Liver (tissue), 9 donors: ENCODE results near the gene TFPI. TPM values are rescaled to one million over a fixed set of nuclear protein-coding genes. Genes with fewer than 3 reads are reported as not detected.
"Not testable (repeated sequence)": the region's sequence is repeated elsewhere in the genome, so short reads cannot be mapped to it uniquely, and the experiment has no call there.

Experiments
- DNase-seq: peaks from one replicate; pipeline ENCODE4 v3.0.0-alpha.2; 2017; ENCODE audit warnings: low spot score
- H3K27ac ChIP-seq, 2 donors: one replicate each; pipeline ENCODE4 v1.7.0; 2013; ENCODE audit warnings: inconsistent platforms in 2 of 2, low read length in 2 of 2, control low read depth in 1 of 2, low read depth in 1 of 2, mild to moderate bottlenecking in 1 of 2
- H3K27me3 ChIP-seq, 4 donors: one replicate each; pipeline versions ENCODE4 v1.6.1 to v1.7.0; 2013; ENCODE audit warnings: low read length in 3 of 4, inconsistent platforms in 1 of 4, mild to moderate bottlenecking in 1 of 4, moderate library complexity in 1 of 4; ENCODE audit not compliant: control insufficient read depth in 4 of 4, insufficient read depth in 4 of 4
- H3K36me3 ChIP-seq, 4 donors: one replicate each; pipeline versions ENCODE4 v1.6.1 to v1.7.0; 2013; ENCODE audit warnings: low read length in 3 of 4, mild to moderate bottlenecking in 3 of 4, low read depth in 1 of 4, moderate library complexity in 1 of 4; ENCODE audit not compliant: control insufficient read depth in 4 of 4, insufficient read depth in 3 of 4
- H3K4me1 ChIP-seq, 4 donors: one replicate each; pipeline versions ENCODE4 v1.6.1 to v1.7.0; 2013; ENCODE audit warnings: low read length in 3 of 4, mild to moderate bottlenecking in 3 of 4, moderate library complexity in 1 of 4; ENCODE audit not compliant: control insufficient read depth in 4 of 4, insufficient read depth in 4 of 4
- H3K4me3 ChIP-seq, 3 donors: one replicate each; pipeline versions ENCODE4 v1.6.1 to v1.7.0; 2013; ENCODE audit warnings: low read length in 3 of 3, control low read depth in 1 of 3, low read depth in 1 of 3, mild to moderate bottlenecking in 1 of 3
- H3K9ac ChIP-seq, 2 donors: one replicate each; pipeline ENCODE4 v1.7.0; 2013; ENCODE audit warnings: low read length in 2 of 2, mild to moderate bottlenecking in 2 of 2, moderate library complexity in 2 of 2, control low read depth in 1 of 2, low read depth in 1 of 2
- H3K9me3 ChIP-seq, 4 donors: one replicate each; pipeline versions ENCODE4 v1.6.1 to v1.7.0; 2013; ENCODE audit warnings: low read length in 3 of 4; ENCODE audit not compliant: control insufficient read depth in 4 of 4
- EGR1 ChIP-seq, 2 donors: IDR thresholded peaks; 2 replicates each; pipeline ENCODE4 v1.6.1; 2016 to 2018; ENCODE audit warnings: antibody characterized with exemption in 2 of 2, low read depth in 2 of 2
- FOXA1 ChIP-seq: IDR thresholded peaks from 2 replicates; pipeline ENCODE4 v1.6.1; 2016; ENCODE audit warnings: antibody characterized with exemption
- FOXA2 ChIP-seq: IDR thresholded peaks from 2 replicates; pipeline ENCODE4 v1.6.1; 2016; ENCODE audit warnings: antibody characterized with exemption
- GABPA ChIP-seq, 2 donors: IDR thresholded peaks in 1 of 2; conservative IDR thresholded peaks in 1 of 2; 2 replicates each; pipeline ENCODE4 v1.6.1; 2016; ENCODE audit warnings: antibody characterized with exemption in 2 of 2, mild to moderate bottlenecking in 1 of 2, moderate library complexity in 1 of 2
- HNF4A ChIP-seq, 2 donors: conservative IDR thresholded peaks; 2 replicates each; pipeline ENCODE4 v1.6.1; 2016; ENCODE audit warnings: antibody characterized with exemption in 2 of 2, mild to moderate bottlenecking in 2 of 2
- HNF4G ChIP-seq: IDR thresholded peaks from 2 replicates; pipeline ENCODE4 v1.6.1; 2016; ENCODE audit warnings: antibody characterized with exemption
- JUND ChIP-seq, 2 donors: IDR thresholded peaks; 2 replicates each; pipeline ENCODE4 v1.6.1; 2016; ENCODE audit warnings: antibody characterized with exemption in 2 of 2
- MAX ChIP-seq: IDR thresholded peaks from 2 replicates; pipeline ENCODE4 v1.6.1; 2016; ENCODE audit warnings: antibody characterized with exemption
- NR2F2 ChIP-seq: IDR thresholded peaks from 2 replicates; pipeline ENCODE4 v1.6.1; 2016; ENCODE audit warnings: antibody characterized with exemption
- RAD21 ChIP-seq, 2 donors: IDR thresholded peaks; 2 replicates each; pipeline ENCODE4 v1.6.1; 2016; ENCODE audit warnings: antibody characterized with exemption in 2 of 2, mild to moderate bottlenecking in 2 of 2
- RXRA ChIP-seq, 2 donors: IDR thresholded peaks; 2 replicates each; pipeline ENCODE4 v1.6.1; 2017 to 2018; ENCODE audit warnings: antibody characterized with exemption in 2 of 2, mild to moderate bottlenecking in 1 of 2
- SP1 ChIP-seq: IDR thresholded peaks from 2 replicates; pipeline ENCODE4 v1.6.1; 2018; ENCODE audit warnings: antibody characterized with exemption, mild to moderate bottlenecking
- TAF1 ChIP-seq: conservative IDR thresholded peaks from 2 replicates; pipeline ENCODE4 v1.6.1; 2016; ENCODE audit warnings: antibody characterized with exemption, mild to moderate bottlenecking
- YY1 ChIP-seq: IDR thresholded peaks from 2 replicates; pipeline ENCODE4 v1.6.1; 2016; ENCODE audit warnings: antibody characterized with exemption, mild to moderate bottlenecking
- WGBS: extraction: QIAGEN DNeasy Blood & Tissue Kit; methylation state at CpG from one replicate; pipeline ENCODE4 v1.1.7; 2013; 5-methylcytosine and 5-hydroxymethylcytosine counted together
- polyA plus RNA-seq, 2 donors: library from polyadenylated mRNA; stranded (reverse) in 1 of 2; unstranded in 1 of 2; fragments of 200-250 nt in 1 of 2; fragments of >200 nt in 1 of 2; fragmentation: Nextera tagmentation in 1 of 2; extraction: Ambion mirVana in 1 of 2; gene quantifications; one replicate each; pipeline versions ENCODE4 v1.2.1 to v1.2.3, GENCODE V29; 2013 to 2015
- total RNA-seq, 2 donors: library from RNA; depleted of rRNA; stranded (reverse); fragments of >200 nt; gene quantifications; one replicate each; pipeline ENCODE4 v1.2.3, GENCODE V29; 2014
- TF ChIP-seq, protein P1 (sequence below): IDR thresholded peaks from 2 replicates; pipeline ENCODE4 v1.6.1; 2016; ENCODE audit warnings: antibody characterized with exemption, mild to moderate bottlenecking
- TF ChIP-seq, protein P2 (sequence below): fragments of 150-350 bp; IDR thresholded peaks from 2 replicates; pipeline ENCODE4 v1.5.1; 2017; ENCODE audit warnings: improper control_type of control experiment, low read depth, low read length; ENCODE audit not compliant: missing input control
- TF ChIP-seq, protein P3 (sequence below): IDR thresholded peaks from 2 replicates; pipeline ENCODE4 v1.6.1; 2016; ENCODE audit warnings: antibody characterized with exemption
- TF ChIP-seq, protein P4 (sequence below): IDR thresholded peaks from 2 replicates; pipeline ENCODE4 v1.6.1; 2016; ENCODE audit warnings: antibody characterized with exemption
- donor health status: healthy.
- donor health status: healthy.
- donor health status: healthy.
- donor health status: healthy.
- donor health status: healthy.

Gene TFPI
- total and polyA plus RNA-seq, 4 donors: 55.8 to 211 (median 130) TPM

DNA sequence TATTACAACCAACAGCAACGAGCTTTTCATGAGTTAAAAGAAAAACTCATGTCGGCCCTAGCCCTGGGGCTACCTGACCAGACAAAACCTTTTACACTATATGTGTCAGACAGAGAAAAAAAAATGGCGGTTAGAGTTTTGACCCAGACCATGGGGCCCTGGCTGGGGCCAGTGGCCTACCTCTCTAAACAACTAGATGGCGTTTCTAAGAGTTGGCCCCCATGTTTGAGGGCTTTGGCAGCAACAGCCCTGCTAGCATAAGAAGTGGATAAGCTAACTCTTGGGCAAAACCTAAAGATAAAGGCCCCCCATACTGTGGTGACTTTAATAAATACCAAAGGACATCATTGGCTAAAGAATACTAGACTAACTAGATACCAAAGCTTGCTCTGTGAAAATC is 39.3 kb downstream of the TFPI start:
- Histone ChIP-seq H3K27me3 (no peaks in the 10 kb centered on the region), H3K9me3 (no peaks in the 10 kb centered on the region), H3K36me3 (peaks cover 0 to 7% (median 5%) of the 10 kb centered on the region in 4 donors), H3K9ac (no peak overlapping the region), H3K4me1 (no peaks in the 10 kb centered on the region), H3K27ac (no peak overlapping the region), H3K4me3 (no peak overlapping the region)
- TF ChIP-seq FOXA2: no peak
- TF ChIP-seq RXRA (IDR thresholded peaks at IDR 0.05): no peak
- TF ChIP-seq, protein P1, sequence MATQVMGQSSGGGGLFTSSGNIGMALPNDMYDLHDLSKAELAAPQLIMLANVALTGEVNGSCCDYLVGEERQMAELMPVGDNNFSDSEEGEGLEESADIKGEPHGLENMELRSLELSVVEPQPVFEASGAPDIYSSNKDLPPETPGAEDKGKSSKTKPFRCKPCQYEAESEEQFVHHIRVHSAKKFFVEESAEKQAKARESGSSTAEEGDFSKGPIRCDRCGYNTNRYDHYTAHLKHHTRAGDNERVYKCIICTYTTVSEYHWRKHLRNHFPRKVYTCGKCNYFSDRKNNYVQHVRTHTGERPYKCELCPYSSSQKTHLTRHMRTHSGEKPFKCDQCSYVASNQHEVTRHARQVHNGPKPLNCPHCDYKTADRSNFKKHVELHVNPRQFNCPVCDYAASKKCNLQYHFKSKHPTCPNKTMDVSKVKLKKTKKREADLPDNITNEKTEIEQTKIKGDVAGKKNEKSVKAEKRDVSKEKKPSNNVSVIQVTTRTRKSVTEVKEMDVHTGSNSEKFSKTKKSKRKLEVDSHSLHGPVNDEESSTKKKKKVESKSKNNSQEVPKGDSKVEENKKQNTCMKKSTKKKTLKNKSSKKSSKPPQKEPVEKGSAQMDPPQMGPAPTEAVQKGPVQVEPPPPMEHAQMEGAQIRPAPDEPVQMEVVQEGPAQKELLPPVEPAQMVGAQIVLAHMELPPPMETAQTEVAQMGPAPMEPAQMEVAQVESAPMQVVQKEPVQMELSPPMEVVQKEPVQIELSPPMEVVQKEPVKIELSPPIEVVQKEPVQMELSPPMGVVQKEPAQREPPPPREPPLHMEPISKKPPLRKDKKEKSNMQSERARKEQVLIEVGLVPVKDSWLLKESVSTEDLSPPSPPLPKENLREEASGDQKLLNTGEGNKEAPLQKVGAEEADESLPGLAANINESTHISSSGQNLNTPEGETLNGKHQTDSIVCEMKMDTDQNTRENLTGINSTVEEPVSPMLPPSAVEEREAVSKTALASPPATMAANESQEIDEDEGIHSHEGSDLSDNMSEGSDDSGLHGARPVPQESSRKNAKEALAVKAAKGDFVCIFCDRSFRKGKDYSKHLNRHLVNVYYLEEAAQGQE: no peak
- no peak for TF ChIP-seq HNF4G
- TF ChIP-seq RAD21 (IDR thresholded peaks at IDR 0.05): no peak
- no peak for TF ChIP-seq TAF1
- no peak for TF ChIP-seq SP1
- no peak for TF ChIP-seq MAX
- no peak for TF ChIP-seq JUND (IDR thresholded peaks at IDR 0.05)
- no peak for TF ChIP-seq YY1
- TF ChIP-seq NR2F2: no peak
- no peak for TF ChIP-seq GABPA (IDR thresholded peaks at IDR 0.05 in 1 of 2, conservative IDR thresholded peaks at IDR 0.05 in 1 of 2)
- TF ChIP-seq, protein P2, sequence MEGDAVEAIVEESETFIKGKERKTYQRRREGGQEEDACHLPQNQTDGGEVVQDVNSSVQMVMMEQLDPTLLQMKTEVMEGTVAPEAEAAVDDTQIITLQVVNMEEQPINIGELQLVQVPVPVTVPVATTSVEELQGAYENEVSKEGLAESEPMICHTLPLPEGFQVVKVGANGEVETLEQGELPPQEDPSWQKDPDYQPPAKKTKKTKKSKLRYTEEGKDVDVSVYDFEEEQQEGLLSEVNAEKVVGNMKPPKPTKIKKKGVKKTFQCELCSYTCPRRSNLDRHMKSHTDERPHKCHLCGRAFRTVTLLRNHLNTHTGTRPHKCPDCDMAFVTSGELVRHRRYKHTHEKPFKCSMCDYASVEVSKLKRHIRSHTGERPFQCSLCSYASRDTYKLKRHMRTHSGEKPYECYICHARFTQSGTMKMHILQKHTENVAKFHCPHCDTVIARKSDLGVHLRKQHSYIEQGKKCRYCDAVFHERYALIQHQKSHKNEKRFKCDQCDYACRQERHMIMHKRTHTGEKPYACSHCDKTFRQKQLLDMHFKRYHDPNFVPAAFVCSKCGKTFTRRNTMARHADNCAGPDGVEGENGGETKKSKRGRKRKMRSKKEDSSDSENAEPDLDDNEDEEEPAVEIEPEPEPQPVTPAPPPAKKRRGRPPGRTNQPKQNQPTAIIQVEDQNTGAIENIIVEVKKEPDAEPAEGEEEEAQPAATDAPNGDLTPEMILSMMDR: no peak
- no peak for TF ChIP-seq HNF4A (conservative IDR thresholded peaks at IDR 0.05)
- TF ChIP-seq, protein P3, sequence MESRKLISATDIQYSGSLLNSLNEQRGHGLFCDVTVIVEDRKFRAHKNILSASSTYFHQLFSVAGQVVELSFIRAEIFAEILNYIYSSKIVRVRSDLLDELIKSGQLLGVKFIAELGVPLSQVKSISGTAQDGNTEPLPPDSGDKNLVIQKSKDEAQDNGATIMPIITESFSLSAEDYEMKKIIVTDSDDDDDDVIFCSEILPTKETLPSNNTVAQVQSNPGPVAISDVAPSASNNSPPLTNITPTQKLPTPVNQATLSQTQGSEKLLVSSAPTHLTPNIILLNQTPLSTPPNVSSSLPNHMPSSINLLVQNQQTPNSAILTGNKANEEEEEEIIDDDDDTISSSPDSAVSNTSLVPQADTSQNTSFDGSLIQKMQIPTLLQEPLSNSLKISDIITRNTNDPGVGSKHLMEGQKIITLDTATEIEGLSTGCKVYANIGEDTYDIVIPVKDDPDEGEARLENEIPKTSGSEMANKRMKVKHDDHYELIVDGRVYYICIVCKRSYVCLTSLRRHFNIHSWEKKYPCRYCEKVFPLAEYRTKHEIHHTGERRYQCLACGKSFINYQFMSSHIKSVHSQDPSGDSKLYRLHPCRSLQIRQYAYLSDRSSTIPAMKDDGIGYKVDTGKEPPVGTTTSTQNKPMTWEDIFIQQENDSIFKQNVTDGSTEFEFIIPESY: no peak
- TF ChIP-seq, protein P4, sequence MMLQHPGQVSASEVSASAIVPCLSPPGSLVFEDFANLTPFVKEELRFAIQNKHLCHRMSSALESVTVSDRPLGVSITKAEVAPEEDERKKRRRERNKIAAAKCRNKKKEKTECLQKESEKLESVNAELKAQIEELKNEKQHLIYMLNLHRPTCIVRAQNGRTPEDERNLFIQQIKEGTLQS: no peak
- no peak for TF ChIP-seq EGR1 (IDR thresholded peaks at IDR 0.05; ENCODE audit: low read depth in 2 of 2)
- no peak for TF ChIP-seq FOXA1
- WGBS: 93% methylated on average over 4 of the region's 4 CpGs
- DNase-seq: no peak

DNA sequence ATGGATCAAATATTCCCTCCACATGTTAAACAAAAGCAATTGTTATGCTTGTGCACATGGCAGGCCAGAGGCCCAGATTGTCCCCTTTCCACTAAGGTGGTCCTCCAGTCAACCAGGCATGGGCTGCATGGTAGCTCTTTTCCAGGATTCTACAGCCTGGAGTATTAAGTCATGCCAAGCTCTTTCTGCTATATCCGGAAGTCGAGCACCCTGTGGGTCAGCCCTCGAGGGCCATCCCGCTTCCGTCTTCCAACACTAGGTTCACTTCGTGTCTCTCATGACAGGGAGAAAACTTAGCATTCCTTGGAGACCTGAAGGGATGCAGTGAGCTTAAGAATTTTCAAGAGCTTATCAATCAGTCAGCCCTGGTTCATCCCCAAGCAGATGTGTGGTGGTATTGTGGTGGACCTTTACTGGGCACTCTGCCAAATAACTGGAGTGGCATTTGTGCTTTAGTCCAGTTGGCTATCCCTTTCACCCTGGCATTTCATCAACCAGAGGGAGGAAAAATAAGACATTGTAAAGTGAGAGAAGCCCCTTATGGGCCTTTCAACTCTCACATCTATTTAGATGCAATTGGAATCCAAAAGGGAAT is 39.9 kb downstream of the TFPI start:
- H3K4me1 ChIP-seq, DNase-seq, H3K27ac ChIP-seq, H3K36me3 ChIP-seq, H3K9ac ChIP-seq, H3K9me3 ChIP-seq, H3K27me3 ChIP-seq, H3K4me3 ChIP-seq: not testable (repeated sequence)
- WGBS: 97% methylated on average over 6 of the region's 6 CpGs

- H3K36me3 ChIP-seq, DNase-seq, H3K4me3 ChIP-seq, H3K4me1 ChIP-seq, H3K27me3 ChIP-seq, H3K9ac ChIP-seq, H3K9me3 ChIP-seq, H3K27ac ChIP-seq: not testable (repeated sequence)
- 96% methylated on average over 5 of the region's 5 CpGs for WGBS
Measured at GRCh38 chr2:187513460-187514234, 40.6 kb downstream of the TFPI start.
